Measurements from ENCODE around the gene DNAL1. TPM values are rescaled to one million over a fixed set of nuclear protein-coding genes. Genes with fewer than 3 reads are reported as not detected.

The DNAL1 gene
- total and polyA plus RNA-seq, 2 of the 4 experiments (the other 2 are of a cell fraction), result 4.5 to 5.4 TPM

DNA sequence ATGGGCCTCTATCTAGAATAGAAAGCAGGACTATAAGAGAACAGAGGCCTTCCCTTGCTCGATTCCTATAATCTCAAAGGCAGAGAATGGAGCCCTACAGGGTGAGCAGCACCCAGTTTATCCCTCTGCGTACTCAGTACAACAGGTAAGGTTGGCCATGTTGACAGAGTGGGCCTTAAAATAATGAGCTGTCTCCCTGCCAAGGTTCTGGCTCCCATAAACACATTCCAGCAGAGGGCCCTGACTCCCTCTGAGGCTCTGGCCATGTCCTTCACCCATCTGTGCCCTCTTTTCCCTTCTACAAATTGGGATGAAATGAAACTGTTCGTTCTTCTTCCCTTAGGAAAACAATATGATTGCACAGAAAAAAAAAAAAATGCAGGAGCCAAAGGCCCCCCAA lies 86.3 kb downstream of the DNAL1 start:
- H3K79me1 ChIP-seq (ENCODE audit: low read depth in 1 of 2, low read length in 2 of 2), result peaks cover 14 to 71% of the 10 kb centered on the region in 2 experiments
- peaks cover 47% of the 10 kb centered on the region for H3K36me3 ChIP-seq (ENCODE audit: control insufficient read depth, insufficient read depth, low read length)
- no peak overlapping the region for H3K14ac ChIP-seq (replicated peaks; ENCODE audit: low read depth, low read length)
- no peak overlapping the region for H3K4me2 ChIP-seq (ENCODE audit: low read depth, low read length)
- H3K56ac ChIP-seq (ENCODE audit: extremely low read depth, insufficient read depth, low read length), result no peak overlapping the region
- H3K27me3 ChIP-seq (ENCODE audit: control insufficient read depth, insufficient read depth, low read length), result no peaks in the 10 kb centered on the region
- no peak overlapping the region for H3K9ac ChIP-seq (ENCODE audit: low read depth, low read length)
- no peak overlapping the region for H3K18ac ChIP-seq (ENCODE audit: low read depth, low read length)
- no peak overlapping the region for H4K91ac ChIP-seq (ENCODE audit: insufficient read depth, low read depth, low read length)
- H3K4me1 ChIP-seq (ENCODE audit: control insufficient read depth, insufficient read depth, low read length), result peaks cover 9% of the 10 kb centered on the region
- no peak for ATAC-seq (ENCODE audit: low read depth)
- H4K5ac ChIP-seq (ENCODE audit: low read depth, low read length), result no peak overlapping the region
- H4K8ac ChIP-seq (ENCODE audit: low read depth in 2 of 2, low read length in 2 of 2), result no peak overlapping the region
- H2BK5ac ChIP-seq (ENCODE audit: low read depth, low read length, poor library complexity, severe bottlenecking), result no peak overlapping the region
- CTCF ChIA-PET, result interaction anchor here (1.0 kb wide), 1 partner anchor 119 kb away, joined by 4 read pairs; no protein-coding TSS in a partner anchor
- peaks cover 27% of the 10 kb centered on the region; the same call in 1 of the 2 replicates for H4K20me1 ChIP-seq (ENCODE audit: insufficient read depth, low read length)
- POLR2A ChIA-PET (ENCODE audit: unreplicated experiment), result interaction anchor here (0.7 kb wide), 1 partner anchor 19 kb away, joined by 4 read pairs; no protein-coding TSS in a partner anchor
- H2BK120ac ChIP-seq (ENCODE audit: low read depth, low read length), result no peak overlapping the region
- no peak overlapping the region for H2AK9ac ChIP-seq (replicated peaks; ENCODE audit: low read depth, low read length, poor library complexity)
- TF ChIP-seq MAZ (IDR thresholded peaks at IDR 0.05; ENCODE audit: borderline replicate concordance, low read depth, low read length), result no peak
- no peak for TF ChIP-seq CEBPB (IDR thresholded peaks at IDR 0.05; ENCODE audit: low read depth, low read length)
- no peak for TF ChIP-seq POLR2A (IDR thresholded peaks at IDR 0.05; ENCODE audit: low read depth, low read length)
- TF ChIP-seq, protein P1, sequence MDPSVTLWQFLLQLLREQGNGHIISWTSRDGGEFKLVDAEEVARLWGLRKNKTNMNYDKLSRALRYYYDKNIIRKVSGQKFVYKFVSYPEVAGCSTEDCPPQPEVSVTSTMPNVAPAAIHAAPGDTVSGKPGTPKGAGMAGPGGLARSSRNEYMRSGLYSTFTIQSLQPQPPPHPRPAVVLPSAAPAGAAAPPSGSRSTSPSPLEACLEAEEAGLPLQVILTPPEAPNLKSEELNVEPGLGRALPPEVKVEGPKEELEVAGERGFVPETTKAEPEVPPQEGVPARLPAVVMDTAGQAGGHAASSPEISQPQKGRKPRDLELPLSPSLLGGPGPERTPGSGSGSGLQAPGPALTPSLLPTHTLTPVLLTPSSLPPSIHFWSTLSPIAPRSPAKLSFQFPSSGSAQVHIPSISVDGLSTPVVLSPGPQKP (IDR thresholded peaks at IDR 0.05; ENCODE audit: borderline replicate concordance, low read depth, low read length), result no peak
- TF ChIP-seq CHD1 (IDR thresholded peaks at IDR 0.05; ENCODE audit: low read depth, low read length), result no peak
- no peak for TF ChIP-seq BHLHE40 (IDR thresholded peaks at IDR 0.05; ENCODE audit: low read depth, low read length)
- no peak for TF ChIP-seq RAD21 (IDR thresholded peaks at IDR 0.05; ENCODE audit: low read length)
- no peak for TF ChIP-seq RCOR1 (IDR thresholded peaks at IDR 0.05; ENCODE audit: insufficient replicate concordance, low read length)
- TF ChIP-seq FOS (IDR thresholded peaks at IDR 0.05; ENCODE audit: low read depth, low read length), result no peak
- no peak for TF ChIP-seq NFE2L2 (IDR thresholded peaks at IDR 0.05; ENCODE audit: low read depth, low read length)
- TF ChIP-seq RFX5 (IDR thresholded peaks at IDR 0.05; ENCODE audit: low read depth, low read length), result no peak
- no peak for TF ChIP-seq SMC3 (IDR thresholded peaks at IDR 0.05; ENCODE audit: low read depth, low read length)
- TF ChIP-seq, protein P2, sequence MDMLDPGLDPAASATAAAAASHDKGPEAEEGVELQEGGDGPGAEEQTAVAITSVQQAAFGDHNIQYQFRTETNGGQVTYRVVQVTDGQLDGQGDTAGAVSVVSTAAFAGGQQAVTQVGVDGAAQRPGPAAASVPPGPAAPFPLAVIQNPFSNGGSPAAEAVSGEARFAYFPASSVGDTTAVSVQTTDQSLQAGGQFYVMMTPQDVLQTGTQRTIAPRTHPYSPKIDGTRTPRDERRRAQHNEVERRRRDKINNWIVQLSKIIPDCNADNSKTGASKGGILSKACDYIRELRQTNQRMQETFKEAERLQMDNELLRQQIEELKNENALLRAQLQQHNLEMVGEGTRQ (IDR thresholded peaks at IDR 0.05; ENCODE audit: low read depth, low read length), result no peak
- TF ChIP-seq MAFK (IDR thresholded peaks at IDR 0.05; ENCODE audit: low read depth, low read length), result no peak
- TF ChIP-seq MXI1 (IDR thresholded peaks at IDR 0.05; ENCODE audit: borderline replicate concordance, low read depth, low read length), result no peak
- no peak overlapping the region for H3K23ac ChIP-seq (ENCODE audit: low read depth, low read length)
- H3K4ac ChIP-seq (ENCODE audit: low read depth, low read length), result no peak overlapping the region
- H2BK15ac ChIP-seq (ENCODE audit: low read depth, low read length), result no peak overlapping the region
- in situ Hi-C loops (cut with MboI; ENCODE audit: low sequenced_read_pairs) (no loop called here), dilution Hi-C loops (cut with HindIII; ENCODE audit: low sequenced_read_pairs, unreplicated experiment) (no loop called here), intact Hi-C loops (cut with micrococcal nuclease) (no loop called here)
- H2AFZ ChIP-seq (replicated peaks; ENCODE audit: low read length, poor library complexity), result no peak overlapping the region
- BruUV-seq (replicated peaks), result no TSS peak
- H2AK5ac ChIP-seq (ENCODE audit: low read depth, low read length), result no peak overlapping the region
- DNase-seq, result no peak
- H3K27ac ChIP-seq (ENCODE audit: insufficient read depth, low read length), result no peak overlapping the region
- H3K9me1 ChIP-seq (ENCODE audit: insufficient read depth, low read length), result no peaks in the 10 kb centered on the region
- no peak overlapping the region for H2BK20ac ChIP-seq (ENCODE audit: low read depth, low read length)
- 100% methylated on average over 2 of the region's 3 CpGs; no CpG with 5 or more reads in 1 of the 2 experiments for WGBS, 2 experiments (ENCODE audit: extremely low coverage in 2 of 2, insufficient read length in 1 of 2)
- no peaks in the 10 kb centered on the region for H3K9me3 ChIP-seq (ENCODE audit: control insufficient read depth, insufficient read depth, low read length)
- H3K4me3 ChIP-seq (ENCODE audit: insufficient read depth, low read depth, low read length), result no peak overlapping the region

Data from IMR-90 (cell line).